Mucosa of descending colon (tissue), 3 donors: ENCODE results near the gene TGDS. TPM values are rescaled to one million over a fixed set of nuclear protein-coding genes. Genes with fewer than 3 reads are reported as not detected.

Source experiments
- ATAC-seq: fragments of 200-7000 bp; cut with Tn5 transposase; one replicate; pipeline ENCODE4 v1.9.1; 2020; ENCODE audit warnings: mild to moderate bottlenecking, moderate library complexity
- DNase-seq, 3 donors: peaks; one replicate each; pipeline ENCODE4 v3.0.0-alpha.2; 2020
- H3K36me3 ChIP-seq: fragments of 200-600 bp; one replicate; pipeline ENCODE4 v1.8.0; 2021; ENCODE audit warnings: low read depth, mild to moderate bottlenecking
- H3K4me1 ChIP-seq: fragments of 200-600 bp; one replicate; pipeline ENCODE4 v1.8.0; 2021; ENCODE audit warnings: low read depth, mild to moderate bottlenecking
- H3K4me3 ChIP-seq: fragments of 200-600 bp; one replicate; pipeline ENCODE4 v1.8.0; 2021; ENCODE audit warnings: mild to moderate bottlenecking
- H3K9me3 ChIP-seq: fragments of 200-600 bp; one replicate; pipeline ENCODE4 v1.8.0; 2021; ENCODE audit warnings: mild to moderate bottlenecking
- CTCF ChIP-seq: fragments of 200-600 bp; IDR thresholded peaks from one replicate; pipeline ENCODE4 v1.8.0; 2022; ENCODE audit warnings: antibody characterized with exemption, mild to moderate bottlenecking
- intact Hi-C, 2 donors: fragments of 100-400 bp; cut with DNase I in 1 of 2; cut with micrococcal nuclease in 1 of 2; formaldehyde crosslinking; loops; one replicate each; pipeline versions ENCODE4 v1.11.0 to v1.11.1; 2022; cut with DNase I, micrococcal nuclease
- total RNA-seq, 3 donors: library from RNA; stranded (reverse); fragmentation: NEBNext Ultra II Directional in 2 of 3; extraction: Animal tissue kit (Norgen Biotek cat#: 25700) in 2 of 3; gene quantifications; one replicate each; pipeline versions ENCODE4 v1.2.1 to v1.2.4, GENCODE V29; 2021 to 2023
- donor health status: DM: no; HTN: no; CAD: no; lungs with moderate emphysema.
- donor health status: DM: no; HTN: no; CAD: no.
- donor health status: DM: no; HTN: yes; CAD: no.

The TGDS gene
- total RNA-seq, 3 donors from 2014 or later = 6.7 to 8.7 (median 7.2) TPM

GRCh38 chr13:94525781-94526180 lies 70.2 kb downstream of the TGDS start:
- intact Hi-C loops = no loop called here
- no peaks in the 10 kb centered on the region for H3K4me1 ChIP-seq
- DNase-seq (no peak), ATAC-seq (no peak)
- no peaks in the 10 kb centered on the region for H3K9me3 ChIP-seq
- no peak for TF ChIP-seq CTCF
- no peaks in the 10 kb centered on the region for H3K36me3 ChIP-seq
- no peak overlapping the region for H3K4me3 ChIP-seq

- DNase-seq (no peak), ATAC-seq (no peak)
- no peak overlapping the region for H3K4me3 ChIP-seq
- intact Hi-C loops = no loop called here
- H3K36me3 ChIP-seq = no peaks in the 10 kb centered on the region
- TF ChIP-seq CTCF = no peak
- H3K9me3 ChIP-seq = no peaks in the 10 kb centered on the region
- H3K4me1 ChIP-seq = no peaks in the 10 kb centered on the region
Observed at GRCh38 chr13:94524407-94524806, 71.5 kb downstream of the TGDS start.

Other genes with a start within 250 kb of the TGDS start
- under 1 TPM in 2 of 3 donors, not detected in 1; 0.10 to 0.95 TPM for gene DCT, start 116.5 kb downstream of the TGDS start, total RNA-seq
- 1 to 10 TPM; 2.7 to 4.8 (median 3.8) TPM for gene GPR180, start 5.7 kb upstream of the TGDS start, total RNA-seq
- not detected for gene SOX21, start 116.4 kb upstream of the TGDS start, total RNA-seq